Peyer's patch (tissue), 4 donors: ENCODE results near the gene TECPR2. TPM values are rescaled to one million over a fixed set of nuclear protein-coding genes. Genes with fewer than 3 reads are reported as not detected.
A peak's percentile ranks its signal among the peaks of the same experiment; 100 is the strongest.

Experiments used
- DNase-seq, 3 donors: peaks; one replicate each; pipeline ENCODE4 v3.0.0-alpha.2; 2017 to 2019
- H3K27ac ChIP-seq, 4 donors: fragments of 200-600 bp; sonication (generic); one replicate each; pipeline ENCODE4 v1.5.1; 2016 to 2019
- H3K27me3 ChIP-seq, 2 donors: fragments of 200-600 bp; sonication (generic); one replicate each; pipeline ENCODE4 v1.5.1; 2019
- H3K36me3 ChIP-seq, 3 donors: fragments of 200-600 bp; sonication (generic); one replicate each; pipeline ENCODE4 v1.5.1; 2016 to 2019
- H3K4me1 ChIP-seq, 4 donors: fragments of 200-600 bp; sonication (generic); one replicate each; pipeline ENCODE4 v1.5.1; 2016 to 2019
- H3K4me3 ChIP-seq, 4 donors: fragments of 200-600 bp; sonication (generic); 1 replicate in 3 of 4; 2 replicates in 1 of 4; pipeline ENCODE4 v1.5.1; 2016 to 2019; ENCODE audit warnings: mild to moderate bottlenecking in 1 of 4
- H3K9me3 ChIP-seq, 4 donors: fragments of 200-600 bp; sonication (generic); one replicate each; pipeline ENCODE4 v1.5.1; 2016 to 2019; ENCODE audit warnings: mild to moderate bottlenecking in 1 of 4
- CTCF ChIP-seq, 6 experiments: fragments of 450-650 bp in 4 of 6; fragments of 200-600 bp in 2 of 6; sonication (generic) in 1 of 6; IDR thresholded peaks; one replicate each; pipeline ENCODE4 v1.5.1; 2017 to 2019; ENCODE audit warnings: antibody characterized with exemption in 6 of 6, mild to moderate bottlenecking in 3 of 6, moderate library complexity in 1 of 6
- POLR2A ChIP-seq, 2 donors: fragments of 450-650 bp; IDR thresholded peaks; one replicate each; pipeline ENCODE4 v1.5.1; 2017; ENCODE audit warnings: antibody characterized with exemption in 2 of 2, mild to moderate bottlenecking in 2 of 2, moderate library complexity in 2 of 2
- total RNA-seq, 4 donors: library from RNA; depleted of rRNA; stranded (reverse); fragments of >200 nt; gene quantifications; one replicate each; pipeline ENCODE4 v1.1.0, GENCODE V29; 2016

TECPR2 gene
- total RNA-seq, 4 donors from 2014 or later: 21.5 to 45.3 (median 22.4) TPM

GRCh38 chr14:102462391-102462790, 99.7 kb downstream of the TECPR2 start:
- no peak overlapping the region for H3K4me3 ChIP-seq
- no peaks in the 10 kb centered on the region for H3K27me3 ChIP-seq
- no peak for DNase-seq
- peaks cover 0 to 16% (median 6%) of the 10 kb centered on the region in 4 donors for H3K4me1 ChIP-seq
- no peak overlapping the region for H3K27ac ChIP-seq
- TF ChIP-seq POLR2A (IDR thresholded peaks at IDR 0.05): no peak
- no peak for TF ChIP-seq CTCF (IDR thresholded peaks at IDR 0.05)
- peaks cover 0 to 39% (median 0%) of the 10 kb centered on the region in 3 donors for H3K36me3 ChIP-seq
- no peaks in the 10 kb centered on the region for H3K9me3 ChIP-seq

GRCh38 chr14:102464006-102464405, 101.3 kb downstream of the TECPR2 start:
- DNase-seq: no peak
- H3K36me3 ChIP-seq: peaks cover 0 to 27% (median 0%) of the 10 kb centered on the region in 3 donors
- H3K27me3 ChIP-seq: no peaks in the 10 kb centered on the region
- H3K9me3 ChIP-seq: no peaks in the 10 kb centered on the region
- H3K4me3 ChIP-seq: no peak overlapping the region
- H3K4me1 ChIP-seq: peaks cover 0 to 16% (median 6%) of the 10 kb centered on the region in 4 donors
- H3K27ac ChIP-seq: peak overlapping the region in 2 of 4 donors; percentile 77 to 92
- TF ChIP-seq CTCF (IDR thresholded peaks at IDR 0.05): no peak
- TF ChIP-seq POLR2A (IDR thresholded peaks at IDR 0.05): no peak

GRCh38 chr14:102464846-102465341, 102.2 kb downstream of the TECPR2 start:
- Histone ChIP-seq H3K9me3 (no peaks in the 10 kb centered on the region), H3K27me3 (no peaks in the 10 kb centered on the region), H3K27ac (peak overlapping the region in 3 of 4 donors; percentile 70 to 92 (median 77)), H3K4me3 (no peak overlapping the region), H3K36me3 (peaks cover 0 to 18% (median 0%) of the 10 kb centered on the region in 3 donors), H3K4me1 (peaks cover 0 to 16% (median 6%) of the 10 kb centered on the region in 4 donors)
- peak in 1 of 2 donors; percentile 55 for TF ChIP-seq POLR2A (IDR thresholded peaks at IDR 0.05)
- no peak for TF ChIP-seq CTCF (IDR thresholded peaks at IDR 0.05)
- peak in 2 of 3 donors; percentile 77 to 86 for DNase-seq

GRCh38 chr14:102469261-102469660, 106.5 kb downstream of the TECPR2 start:
- Histone ChIP-seq H3K4me3 (no peak overlapping the region), H3K27me3 (no peaks in the 10 kb centered on the region), H3K4me1 (peaks cover 0 to 24% (median 3%) of the 10 kb centered on the region in 4 donors), H3K9me3 (no peaks in the 10 kb centered on the region), H3K27ac (no peak overlapping the region), H3K36me3 (peaks cover 0 to 10% (median 0%) of the 10 kb centered on the region in 3 donors)
- no peak for DNase-seq
- TF ChIP-seq CTCF (IDR thresholded peaks at IDR 0.05) (no peak), POLR2A (IDR thresholded peaks at IDR 0.05) (no peak)

GRCh38 chr14:102471921-102472790, 109.4 kb downstream of the TECPR2 start:
- Histone ChIP-seq H3K27me3 (no peaks in the 10 kb centered on the region), H3K9me3 (no peaks in the 10 kb centered on the region), H3K4me3 (no peak overlapping the region), H3K27ac (peak overlapping the region in 2 of 4 donors; percentile 1 to 3), H3K4me1 (peaks cover 0 to 10% (median 0%) of the 10 kb centered on the region in 4 donors), H3K36me3 (no peaks in the 10 kb centered on the region)
- no peak for TF ChIP-seq CTCF (IDR thresholded peaks at IDR 0.05)
- peak in 1 of 3 donors; percentile 27 for DNase-seq
